Sigmoid colon (tissue), 7 donors: Measurements from ENCODE around the gene STKLD1. TPM values are rescaled to one million over a fixed set of nuclear protein-coding genes. Genes with fewer than 3 reads are reported as not detected.

ENCODE experiments used
- DNase-seq: peaks from one replicate; pipeline ENCODE4 v3.0.0-alpha.2; 2019
- H3K27ac ChIP-seq, 4 donors: fragments of 200-600 bp; sonication (generic); one replicate each; pipeline ENCODE4 v1.5.1; 2016 to 2019; ENCODE audit warnings: mild to moderate bottlenecking in 1 of 4
- H3K27me3 ChIP-seq, 3 donors: fragments of 200-600 bp; sonication (generic); one replicate each; pipeline ENCODE4 v1.5.1; 2019; ENCODE audit warnings: mild to moderate bottlenecking in 1 of 3
- H3K36me3 ChIP-seq, 4 donors: fragments of 200-600 bp; sonication (generic); one replicate each; pipeline ENCODE4 v1.5.1; 2016 to 2019
- H3K4me1 ChIP-seq, 4 donors: fragments of 200-600 bp; sonication (generic); one replicate each; pipeline ENCODE4 v1.5.1; 2017 to 2019
- H3K4me3 ChIP-seq, 4 donors: fragments of 200-600 bp; sonication (generic); one replicate each; pipeline ENCODE4 v1.5.1; 2017 to 2019; ENCODE audit warnings: mild to moderate bottlenecking in 2 of 4, moderate library complexity in 1 of 4
- H3K9me3 ChIP-seq, 4 donors: fragments of 200-600 bp in 3 of 4; sonication (generic) in 3 of 4; one replicate each; pipeline versions ENCODE4 v1.5.1 to v1.6.1; 2013 to 2019
- EP300 ChIP-seq, 4 donors: sonication (generic); formaldehyde crosslinking; IDR thresholded peaks; one replicate each; pipeline ENCODE4 v1.6.1; 2017; ENCODE audit warnings: antibody characterized with exemption in 4 of 4
- POLR2A ChIP-seq, 2 donors: fragments of 450-650 bp; IDR thresholded peaks; one replicate each; pipeline ENCODE4 v1.6.1; 2016; ENCODE audit warnings: antibody characterized with exemption in 2 of 2, mild to moderate bottlenecking in 2 of 2, moderate library complexity in 2 of 2
- POLR2AphosphoS5 ChIP-seq, 4 donors: sonication (generic); formaldehyde crosslinking; IDR thresholded peaks; one replicate each; pipeline ENCODE4 v1.6.1; 2017; ENCODE audit warnings: antibody characterized with exemption in 4 of 4
- WGBS, 2 donors: extraction: QIAGEN DNeasy Blood & Tissue Kit; methylation state at CpG; one replicate each; pipeline ENCODE4 v1.1.7; 2013; 5-methylcytosine and 5-hydroxymethylcytosine counted together
- intact Hi-C: fragments of 100-400 bp; cut with DNase I; formaldehyde crosslinking; loops from one replicate; pipeline ENCODE4 v1.15.1; 2023
- polyA plus RNA-seq, 3 donors: library from polyadenylated mRNA; stranded (reverse); fragments of 200-250 nt; gene quantifications; one replicate each; pipeline ENCODE4 v1.2.3, GENCODE V29; 2013
- total RNA-seq, 4 donors: library from RNA; depleted of rRNA; stranded (reverse); fragments of >200 nt; gene quantifications; one replicate each; pipeline ENCODE4 v1.1.0, GENCODE V29; 2016
- TF ChIP-seq, protein P1 (sequence below), 4 experiments: fragments of 450-650 bp in 3 of 4; fragments of 200-600 bp in 1 of 4; IDR thresholded peaks; one replicate each; pipeline ENCODE4 v1.5.1; 2016 to 2019; ENCODE audit warnings: antibody characterized with exemption in 4 of 4, mild to moderate bottlenecking in 3 of 4, moderate library complexity in 2 of 4
- donor health status: healthy with polysubstance abuse.
- donor health status: Bipolar disorder and iron deficiency.
- donor health status: healthy.

Gene STKLD1
- total and polyA plus RNA-seq, 7 donors: 0.49 to 8.3 (median 1.5) TPM; not detected in 1

GRCh38 chr9:133383438-133383837, 7.3 kb downstream of the STKLD1 start:
- H3K27ac ChIP-seq: no peak overlapping the region
- no peak overlapping the region for H3K4me3 ChIP-seq
- DNase-seq: no peak
- H3K36me3 ChIP-seq: no peaks in the 10 kb centered on the region
- 94 to 96% methylated on average over 3 of the region's 3 CpGs for WGBS, 2 donors
- intact Hi-C loops: no loop called here
- H3K9me3 ChIP-seq: no peaks in the 10 kb centered on the region
- H3K4me1 ChIP-seq: no peaks in the 10 kb centered on the region
- TF ChIP-seq POLR2A (IDR thresholded peaks at IDR 0.05) (no peak), EP300 (IDR thresholded peaks at IDR 0.05) (no peak), POLR2AphosphoS5 (IDR thresholded peaks at IDR 0.05) (no peak)
- TF ChIP-seq, protein P1, sequence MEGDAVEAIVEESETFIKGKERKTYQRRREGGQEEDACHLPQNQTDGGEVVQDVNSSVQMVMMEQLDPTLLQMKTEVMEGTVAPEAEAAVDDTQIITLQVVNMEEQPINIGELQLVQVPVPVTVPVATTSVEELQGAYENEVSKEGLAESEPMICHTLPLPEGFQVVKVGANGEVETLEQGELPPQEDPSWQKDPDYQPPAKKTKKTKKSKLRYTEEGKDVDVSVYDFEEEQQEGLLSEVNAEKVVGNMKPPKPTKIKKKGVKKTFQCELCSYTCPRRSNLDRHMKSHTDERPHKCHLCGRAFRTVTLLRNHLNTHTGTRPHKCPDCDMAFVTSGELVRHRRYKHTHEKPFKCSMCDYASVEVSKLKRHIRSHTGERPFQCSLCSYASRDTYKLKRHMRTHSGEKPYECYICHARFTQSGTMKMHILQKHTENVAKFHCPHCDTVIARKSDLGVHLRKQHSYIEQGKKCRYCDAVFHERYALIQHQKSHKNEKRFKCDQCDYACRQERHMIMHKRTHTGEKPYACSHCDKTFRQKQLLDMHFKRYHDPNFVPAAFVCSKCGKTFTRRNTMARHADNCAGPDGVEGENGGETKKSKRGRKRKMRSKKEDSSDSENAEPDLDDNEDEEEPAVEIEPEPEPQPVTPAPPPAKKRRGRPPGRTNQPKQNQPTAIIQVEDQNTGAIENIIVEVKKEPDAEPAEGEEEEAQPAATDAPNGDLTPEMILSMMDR (IDR thresholded peaks at IDR 0.05): no peak
- H3K27me3 ChIP-seq: no peaks in the 10 kb centered on the region

GRCh38 chr9:133384736-133385321, 8.7 kb downstream of the STKLD1 start:
- intact Hi-C loops: no loop called here
- H3K4me1 ChIP-seq: no peaks in the 10 kb centered on the region
- no peak for TF ChIP-seq POLR2AphosphoS5 (IDR thresholded peaks at IDR 0.05)
- TF ChIP-seq POLR2A (IDR thresholded peaks at IDR 0.05): no peak
- TF ChIP-seq EP300 (IDR thresholded peaks at IDR 0.05): no peak
- TF ChIP-seq, protein P1 (IDR thresholded peaks at IDR 0.05): no peak
- H3K36me3 ChIP-seq: no peaks in the 10 kb centered on the region
- H3K9me3 ChIP-seq: no peaks in the 10 kb centered on the region
- DNase-seq: no peak
- peaks cover 0 to 8% (median 0%) of the 10 kb centered on the region in 3 donors for H3K27me3 ChIP-seq
- WGBS, 2 donors: 86 to 88% methylated on average over 17 of the region's 17 CpGs
- H3K4me3 ChIP-seq: no peak overlapping the region
- no peak overlapping the region for H3K27ac ChIP-seq

DNA sequence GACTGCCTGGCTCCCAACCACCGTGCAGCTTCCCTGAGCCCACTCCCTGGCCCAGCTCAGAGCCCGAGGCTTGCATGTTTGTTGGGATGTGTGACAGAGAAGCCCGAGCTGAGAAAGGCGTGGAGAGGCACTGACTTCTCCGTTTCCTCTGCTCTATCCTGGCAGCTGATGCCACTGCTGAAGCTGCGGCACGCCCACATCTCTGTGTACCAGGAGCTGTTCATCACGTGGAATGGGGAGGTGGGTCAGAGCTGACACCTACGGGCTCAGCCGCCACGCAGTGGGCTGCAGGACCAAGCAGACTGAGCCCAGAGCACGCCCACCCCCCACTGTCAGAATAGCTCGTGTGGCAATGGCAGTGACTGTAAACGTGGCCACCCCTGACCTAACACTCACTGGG, 9.3 kb downstream of the STKLD1 start:
- Histone ChIP-seq H3K4me1 (no peaks in the 10 kb centered on the region), H3K27me3 (peaks cover 0 to 11% (median 2%) of the 10 kb centered on the region in 3 donors), H3K9me3 (no peaks in the 10 kb centered on the region), H3K36me3 (no peaks in the 10 kb centered on the region), H3K4me3 (no peak overlapping the region), H3K27ac (no peak overlapping the region)
- intact Hi-C loops: no loop called here
- no peak for DNase-seq
- TF ChIP-seq POLR2AphosphoS5 (IDR thresholded peaks at IDR 0.05): no peak
- WGBS, 2 donors: 88 to 90% methylated on average over 14 of the region's 14 CpGs

DNA sequence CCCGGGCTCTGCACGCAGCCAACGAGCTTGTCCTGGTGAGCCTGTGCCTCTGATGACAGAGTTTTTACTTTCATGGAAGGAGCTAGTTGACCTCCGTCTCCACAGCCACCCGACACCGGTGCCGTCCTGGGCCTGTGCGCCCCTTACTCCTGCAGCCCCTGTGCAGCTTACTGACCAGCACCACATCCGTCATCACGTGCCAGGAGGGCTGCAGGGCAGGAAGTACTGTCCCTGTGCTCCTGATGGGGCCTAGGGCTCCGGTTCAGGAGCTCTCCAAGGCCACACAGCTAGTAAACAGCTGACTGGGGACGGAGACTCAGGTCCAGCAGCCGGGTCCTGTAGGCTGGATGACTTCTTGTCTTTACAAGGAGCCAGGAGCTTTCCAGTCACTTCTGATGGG, 10.2 kb downstream of the STKLD1 start:
- Histone ChIP-seq H3K4me1 (no peaks in the 10 kb centered on the region), H3K4me3 (no peak overlapping the region), H3K36me3 (no peaks in the 10 kb centered on the region), H3K27ac (no peak overlapping the region), H3K9me3 (no peaks in the 10 kb centered on the region), H3K27me3 (peaks cover 0 to 17% (median 8%) of the 10 kb centered on the region in 3 donors)
- no peak for TF ChIP-seq EP300 (IDR thresholded peaks at IDR 0.05)
- no peak for TF ChIP-seq POLR2A (IDR thresholded peaks at IDR 0.05)
- TF ChIP-seq, protein P1 (IDR thresholded peaks at IDR 0.05): no peak
- TF ChIP-seq POLR2AphosphoS5 (IDR thresholded peaks at IDR 0.05): no peak
- DNase-seq: no peak
- intact Hi-C loops: no loop called here
- 88 to 90% methylated on average over 13 of the region's 13 CpGs for WGBS, 2 donors

GRCh38 chr9:133387680-133388079, 11.5 kb downstream of the STKLD1 start:
- Histone ChIP-seq H3K4me1 (no peaks in the 10 kb centered on the region), H3K27ac (no peak overlapping the region), H3K36me3 (no peaks in the 10 kb centered on the region), H3K4me3 (no peak overlapping the region), H3K9me3 (no peaks in the 10 kb centered on the region), H3K27me3 (peaks cover 0 to 23% (median 8%) of the 10 kb centered on the region in 3 donors)
- intact Hi-C loops: no loop called here
- WGBS, 2 donors: 81 to 87% methylated on average over 9 of the region's 9 CpGs
- TF ChIP-seq POLR2AphosphoS5 (IDR thresholded peaks at IDR 0.05): no peak
- TF ChIP-seq, protein P1 (IDR thresholded peaks at IDR 0.05): no peak
- TF ChIP-seq POLR2A (IDR thresholded peaks at IDR 0.05): no peak
- TF ChIP-seq EP300 (IDR thresholded peaks at IDR 0.05): no peak
- no peak for DNase-seq
